GM18870 (cell line): ENCODE data around the gene ZNF281.

Experiments
- ATAC-seq: cut with Tn5 transposase; IDR thresholded peaks from one replicate; pipeline ENCODE4 v1.9.1; 2021; ENCODE audit warnings: moderate library complexity; ENCODE audit not compliant: unreplicated experiment

ZNF281 gene

DNA sequence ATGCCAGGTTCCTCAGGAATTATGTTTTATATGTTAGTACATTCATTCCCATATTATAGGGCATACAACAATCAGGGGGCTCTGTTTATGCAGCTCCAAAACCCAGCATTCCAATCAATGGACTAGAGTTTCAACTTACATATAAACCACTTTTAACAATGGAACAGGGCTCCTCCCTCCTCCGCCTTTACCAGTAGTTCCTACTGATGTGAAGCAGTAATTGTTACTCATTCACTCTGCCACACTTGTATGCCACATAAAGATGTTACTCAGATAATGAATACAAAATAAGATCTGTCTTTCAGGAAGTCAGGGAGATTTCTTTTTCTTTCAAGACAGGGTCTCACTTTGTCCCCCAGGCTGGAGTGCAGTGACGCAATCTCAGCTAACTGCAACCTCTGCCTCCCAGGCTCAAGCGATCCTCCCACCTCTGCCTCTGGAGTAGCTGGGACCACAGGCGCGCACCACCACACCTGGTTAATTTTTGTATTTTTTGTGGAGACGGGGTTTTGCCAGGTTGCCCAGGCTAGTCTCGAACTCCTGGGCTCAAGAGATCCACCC lies 17.1 kb downstream of the ZNF281 start:
- ATAC-seq, result no peak

GRCh38 chr1:200391747-200392146 lies 18.1 kb downstream of the ZNF281 start:
- no peak for ATAC-seq

DNA sequence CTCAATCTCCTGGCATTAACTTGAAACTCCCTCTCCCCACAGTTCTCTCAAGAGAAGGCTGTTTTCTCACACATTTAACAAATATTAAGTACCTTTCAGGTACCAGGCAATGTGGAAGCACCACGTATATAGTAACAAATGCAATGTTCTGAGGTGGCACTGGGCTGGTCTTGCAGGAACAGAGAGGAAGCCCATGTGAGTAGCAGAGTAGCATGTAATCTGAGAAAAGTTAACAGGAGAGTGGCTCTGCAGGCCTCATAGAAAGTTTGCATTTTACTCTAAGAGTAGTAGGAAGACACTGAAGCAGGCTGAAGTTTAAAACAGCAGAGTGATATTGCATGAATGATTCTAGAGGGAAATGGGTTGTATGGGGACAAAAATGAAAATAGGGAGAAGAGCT lies 21.0 kb downstream of the ZNF281 start:
- no peak for ATAC-seq

- ATAC-seq, result no peak
Measured at GRCh38 chr1:200386416-200386815, 23.4 kb downstream of the ZNF281 start.

DNA sequence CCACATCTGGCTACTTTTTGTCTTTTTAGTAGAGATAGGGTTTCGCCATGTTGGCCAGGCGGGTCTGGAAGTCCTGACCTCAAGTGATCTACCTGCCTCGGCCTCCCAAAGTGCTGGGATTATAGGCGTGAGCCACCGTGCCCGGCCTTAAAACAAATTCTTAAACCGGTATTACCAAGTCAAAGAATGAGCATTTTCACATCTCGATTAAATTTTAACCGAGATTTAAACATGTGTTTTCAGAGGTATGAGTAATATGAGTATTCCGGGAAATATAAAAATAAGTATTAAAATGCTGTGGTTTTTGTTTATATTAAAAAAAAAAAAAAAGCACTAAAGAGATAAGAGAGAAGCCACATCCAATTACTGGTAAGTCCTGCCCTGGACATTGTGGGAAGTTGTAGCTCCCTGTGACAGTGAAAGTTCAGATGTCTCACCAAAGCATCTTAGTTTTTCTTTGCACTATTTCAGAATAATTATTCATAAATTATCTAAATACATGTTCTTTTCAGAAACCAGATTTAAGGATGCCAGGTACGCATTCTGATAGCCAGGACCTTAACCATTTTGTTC lies 24.9 kb downstream of the ZNF281 start:
- ATAC-seq, result no peak

DNA sequence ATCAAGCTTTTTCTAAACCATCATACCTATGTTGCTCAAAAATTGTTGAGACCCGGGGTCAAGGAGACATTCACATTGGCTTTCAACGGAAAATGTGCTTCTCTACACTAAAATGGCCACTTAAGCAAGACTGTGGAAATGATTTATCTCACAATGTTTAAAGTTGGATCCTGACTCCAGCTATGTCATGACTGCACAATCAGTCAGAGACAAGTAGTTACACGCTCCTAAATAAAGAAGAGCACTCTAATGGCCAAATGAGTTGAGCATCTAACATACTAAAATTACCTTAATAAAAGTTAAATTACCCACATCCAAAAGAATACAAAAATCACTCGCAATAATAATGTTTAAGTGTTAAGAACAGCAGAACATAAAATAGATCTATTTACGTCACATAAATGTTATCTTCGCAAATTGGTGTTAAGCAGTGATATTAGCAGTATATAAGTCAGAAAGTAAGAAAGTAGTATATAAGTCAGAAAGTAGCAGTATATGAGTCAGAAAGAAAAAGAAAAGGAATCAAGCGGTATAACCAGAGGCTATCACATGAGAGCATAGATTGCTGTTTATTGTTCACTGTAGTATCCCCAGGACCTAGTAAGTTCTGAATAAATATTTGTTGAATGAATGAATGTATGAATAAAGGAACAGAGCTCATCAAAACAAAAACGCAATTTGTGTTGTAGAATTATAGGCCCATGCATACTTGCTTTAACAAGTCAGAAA lies 28.4 kb downstream of the ZNF281 start:
- ATAC-seq, result no peak

- ATAC-seq, result peak; percentile 77
Measured at GRCh38 chr1:200380589-200381021, 29.2 kb downstream of the ZNF281 start.

- no peak for ATAC-seq
Measured at GRCh38 chr1:200379940-200380588, 29.8 kb downstream of the ZNF281 start.

- ATAC-seq, result no peak
Measured at GRCh38 chr1:200379432-200379757, 30.4 kb downstream of the ZNF281 start.

GRCh38 chr1:200378096-200378495 lies 31.7 kb downstream of the ZNF281 start:
- ATAC-seq, result no peak

GRCh38 chr1:200376528-200376927 lies 33.3 kb downstream of the ZNF281 start:
- no peak for ATAC-seq

- ATAC-seq, result no peak
Measured at GRCh38 chr1:200374569-200375295, 35.1 kb downstream of the ZNF281 start.

DNA sequence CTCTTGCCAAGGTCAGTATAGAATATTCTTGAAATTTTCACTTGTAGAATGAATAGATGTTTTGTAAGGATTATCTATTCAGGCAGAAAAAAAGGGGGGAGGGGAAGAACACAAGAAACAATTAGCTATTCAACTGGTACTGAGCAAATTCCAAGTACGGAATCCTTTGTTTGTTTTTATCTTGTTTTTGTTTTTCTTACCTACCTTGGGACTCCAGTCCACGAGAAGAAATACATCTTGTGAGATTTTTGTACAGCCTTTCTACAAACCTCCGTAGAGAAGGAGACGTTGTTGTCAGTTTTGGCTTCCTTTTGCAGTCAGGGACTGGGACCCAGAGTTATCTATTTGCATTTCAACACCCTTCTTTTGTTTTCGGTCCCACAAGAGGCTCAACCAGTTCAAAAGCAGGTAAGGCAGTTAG lies 36.0 kb downstream of the ZNF281 start:
- ATAC-seq, result no peak

GRCh38 chr1:200372885-200373181 lies 37.0 kb downstream of the ZNF281 start:
- ATAC-seq, result no peak

DNA sequence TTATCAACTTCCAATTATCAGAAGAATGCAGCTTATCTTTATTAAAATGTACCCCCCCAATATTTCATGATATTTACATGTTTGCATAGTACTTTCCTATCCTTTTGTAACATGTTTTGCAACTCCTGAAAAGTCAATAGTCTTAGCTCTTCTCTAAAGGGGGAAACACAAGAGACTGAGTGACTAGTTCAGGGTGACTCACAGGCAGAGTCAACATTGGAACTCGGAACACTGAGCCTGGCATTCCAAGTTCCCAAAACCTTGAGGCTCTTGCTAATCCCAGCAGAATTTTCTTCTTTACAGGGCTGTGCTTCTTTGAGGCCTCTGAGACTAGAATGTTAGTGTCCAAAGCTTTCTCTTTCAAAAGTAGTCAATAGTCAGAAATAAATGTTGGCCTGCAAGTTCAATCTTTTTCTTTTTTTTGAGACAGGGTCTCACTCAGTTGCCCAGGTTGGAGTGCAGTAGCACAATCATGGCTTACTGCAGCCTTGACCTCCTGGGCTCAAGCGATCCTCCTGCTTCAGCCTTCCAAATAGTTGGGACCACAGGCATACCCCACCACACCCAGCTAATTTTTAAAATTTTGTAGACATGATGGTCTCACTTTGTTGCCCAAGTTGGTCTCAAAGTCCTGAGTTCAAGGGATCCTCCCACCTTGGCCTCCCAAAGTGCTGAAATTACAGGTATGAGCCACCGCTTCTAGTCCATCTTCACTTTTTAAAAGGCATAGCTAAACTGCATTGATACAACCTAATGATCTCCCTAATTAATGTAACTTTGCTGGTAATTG lies 37.5 kb downstream of the ZNF281 start:
- ATAC-seq, result no peak

DNA sequence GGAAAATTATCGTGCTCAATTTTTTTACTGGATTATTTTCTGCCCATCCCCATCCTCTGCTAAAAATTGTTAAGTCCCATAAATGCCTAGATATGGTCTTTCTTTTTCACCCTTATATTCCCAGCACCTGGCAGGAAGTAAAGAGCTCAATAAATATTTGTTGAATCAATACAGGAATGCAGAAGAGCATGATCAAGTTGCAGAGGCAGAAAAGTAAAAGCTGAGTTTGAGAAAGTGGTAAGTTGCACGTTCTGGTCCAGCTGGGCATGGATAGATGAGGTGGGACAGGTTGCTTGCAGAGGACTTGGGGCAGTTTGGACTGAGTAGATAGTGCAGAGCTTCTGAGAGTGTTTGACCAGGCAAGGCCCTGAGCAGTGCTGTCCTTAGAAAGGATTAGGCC lies 40.1 kb downstream of the ZNF281 start:
- no peak for ATAC-seq

DNA sequence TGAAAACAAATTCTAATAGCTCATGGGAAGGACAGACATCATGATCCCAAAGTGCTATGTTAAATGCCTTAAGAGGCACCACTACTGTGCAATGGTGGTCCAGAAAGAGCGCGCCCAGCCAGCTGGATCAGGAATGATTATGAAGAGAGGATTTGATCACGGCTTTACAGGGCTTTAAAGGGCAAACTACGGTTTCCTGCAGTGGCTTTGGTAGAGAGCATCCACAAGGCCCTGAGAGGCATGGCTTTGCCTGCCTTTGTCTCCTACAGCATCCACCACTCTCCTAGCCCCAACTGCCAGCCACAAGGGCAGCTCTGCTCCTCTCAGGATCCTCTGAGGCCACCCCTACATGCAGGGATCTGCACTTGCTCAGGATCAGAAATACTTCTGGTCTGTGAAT lies 40.7 kb downstream of the ZNF281 start:
- ATAC-seq, result no peak

DNA sequence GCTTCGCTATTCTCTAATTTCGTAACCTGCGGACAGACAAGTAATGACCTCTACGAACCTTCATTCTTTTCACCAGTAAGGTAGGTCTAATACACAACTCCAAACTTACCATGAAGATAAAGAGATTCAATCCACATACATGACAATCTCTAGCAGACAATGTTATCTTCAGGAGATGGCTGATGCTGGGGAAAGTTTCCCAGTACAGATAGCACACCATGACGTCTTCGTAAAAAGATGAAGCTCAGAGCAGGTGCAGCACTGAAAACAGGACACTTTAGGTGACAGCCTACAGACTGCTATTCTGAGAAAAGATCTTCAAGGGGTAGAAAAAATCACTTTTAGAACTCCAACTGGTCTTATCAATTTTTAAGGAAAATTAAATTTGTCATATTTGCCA lies 41.3 kb downstream of the ZNF281 start:
- no peak for ATAC-seq

GRCh38 chr1:200367841-200368534 lies 41.8 kb downstream of the ZNF281 start:
- no peak for ATAC-seq

- ATAC-seq, result no peak
Measured at GRCh38 chr1:200366577-200367253, 43.1 kb downstream of the ZNF281 start.
